OCI-LY7 (cell line): ENCODE data around the gene MACC1.

Experiments used
- CTCF ChIP-seq: fragments of 200-600 bp; sonication (generic); conservative IDR thresholded peaks from 2 replicates; pipeline ENCODE4 v1.5.1; 2014; ENCODE audit warnings: mild to moderate bottlenecking, antibody characterized with exemption, low read length, moderate library complexity, mixed read lengths
- EZH2phosphoT487 ChIP-seq: fragments of 200-600 bp; sonication (generic); IDR thresholded peaks from 2 replicates; pipeline ENCODE4 v1.6.1; 2018; ENCODE audit warnings: low read depth, borderline replicate concordance, mild to moderate bottlenecking, mixed run types, antibody characterized with exemption, low read length, moderate library complexity, mixed read lengths

GRCh38 chr7:20104696-20105095 lies 112.5 kb downstream of the MACC1 start:
- TF ChIP-seq CTCF (no peak), EZH2phosphoT487 (no peak)
